Limb (tissue), 2 donors: ENCODE data around the gene MORF4L1.
A peak's percentile ranks its signal among the peaks of the same experiment; 100 is the strongest.
"Not testable (repeated sequence)": the region's sequence is repeated elsewhere in the genome, so short reads cannot be mapped to it uniquely, and the experiment has no call there.

ENCODE experiments used
- DNase-seq, 2 donors: peaks; one replicate each; pipeline ENCODE4 v3.0.0-alpha.2; 2016; ENCODE audit errors: extremely low spot score in 2 of 2

The MORF4L1 gene

GRCh38 chr15:78900819-78901533 lies 28.3 kb downstream of the MORF4L1 start:
- not testable (repeated sequence) for DNase-seq

- not testable (repeated sequence) for DNase-seq
Observed at GRCh38 chr15:78902281-78903032, 29.8 kb downstream of the MORF4L1 start.

- DNase-seq: no peak
Observed at GRCh38 chr15:78904599-78905358, 32.1 kb downstream of the MORF4L1 start.

GRCh38 chr15:78906316-78906620 lies 33.6 kb downstream of the MORF4L1 start:
- DNase-seq: no peak

GRCh38 chr15:78907577-78907976 lies 34.9 kb downstream of the MORF4L1 start:
- DNase-seq: no peak

GRCh38 chr15:78909160-78909695 lies 36.5 kb downstream of the MORF4L1 start:
- DNase-seq: no peak

- DNase-seq: peak; percentile 34 to 65
Observed at GRCh38 chr15:78909791-78910228, 37.1 kb downstream of the MORF4L1 start.

GRCh38 chr15:78910271-78910670 lies 37.6 kb downstream of the MORF4L1 start:
- no peak for DNase-seq

GRCh38 chr15:78912316-78912715 lies 39.6 kb downstream of the MORF4L1 start:
- no peak for DNase-seq

GRCh38 chr15:78913012-78913411 lies 40.3 kb downstream of the MORF4L1 start:
- no peak for DNase-seq

- DNase-seq: no peak
Observed at GRCh38 chr15:78914027-78914764, 41.5 kb downstream of the MORF4L1 start.

GRCh38 chr15:78915341-78916087 lies 42.8 kb downstream of the MORF4L1 start:
- DNase-seq: no peak

- no peak for DNase-seq
Observed at GRCh38 chr15:78916088-78916487, 43.4 kb downstream of the MORF4L1 start.

- no peak for DNase-seq
Observed at GRCh38 chr15:78917888-78918287, 45.2 kb downstream of the MORF4L1 start.

- DNase-seq: no peak
Observed at GRCh38 chr15:78921517-78921916, 48.8 kb downstream of the MORF4L1 start.

- no peak for DNase-seq
Observed at GRCh38 chr15:78921940-78922339, 49.2 kb downstream of the MORF4L1 start.

- DNase-seq: peak; percentile 53 to 56
Observed at GRCh38 chr15:78922527-78922926, 49.8 kb downstream of the MORF4L1 start.

- no peak for DNase-seq
Observed at GRCh38 chr15:78923015-78923414, 50.3 kb downstream of the MORF4L1 start.

- DNase-seq: no peak
Observed at GRCh38 chr15:78923480-78924360, 51.0 kb downstream of the MORF4L1 start.
